ENCODE results near the gene ARID1B.

The ARID1B gene

GRCh38 chr6:157152556-157152955 is 375.4 kb downstream of the ARID1B start:
- no peak for DNase-seq (ENCODE audit: low read depth in 2 of 2)

GRCh38 chr6:157155804-157156203 is 378.6 kb downstream of the ARID1B start:
- DNase-seq (ENCODE audit: low read depth in 2 of 2): no peak

- no peak for DNase-seq (ENCODE audit: low read depth in 2 of 2)
Observed at GRCh38 chr6:157157258-157157657, 380.1 kb downstream of the ARID1B start.

- no peak for DNase-seq (ENCODE audit: low read depth in 2 of 2)
Observed at GRCh38 chr6:157158456-157158855, 381.3 kb downstream of the ARID1B start.

- no peak for DNase-seq (ENCODE audit: low read depth in 2 of 2)
Observed at GRCh38 chr6:157158897-157159296, 381.7 kb downstream of the ARID1B start.

GRCh38 chr6:157159348-157159747 is 382.2 kb downstream of the ARID1B start:
- DNase-seq (ENCODE audit: low read depth in 2 of 2): no peak

GRCh38 chr6:157161912-157162311 is 384.7 kb downstream of the ARID1B start:
- DNase-seq (ENCODE audit: low read depth in 2 of 2): no peak

DNA sequence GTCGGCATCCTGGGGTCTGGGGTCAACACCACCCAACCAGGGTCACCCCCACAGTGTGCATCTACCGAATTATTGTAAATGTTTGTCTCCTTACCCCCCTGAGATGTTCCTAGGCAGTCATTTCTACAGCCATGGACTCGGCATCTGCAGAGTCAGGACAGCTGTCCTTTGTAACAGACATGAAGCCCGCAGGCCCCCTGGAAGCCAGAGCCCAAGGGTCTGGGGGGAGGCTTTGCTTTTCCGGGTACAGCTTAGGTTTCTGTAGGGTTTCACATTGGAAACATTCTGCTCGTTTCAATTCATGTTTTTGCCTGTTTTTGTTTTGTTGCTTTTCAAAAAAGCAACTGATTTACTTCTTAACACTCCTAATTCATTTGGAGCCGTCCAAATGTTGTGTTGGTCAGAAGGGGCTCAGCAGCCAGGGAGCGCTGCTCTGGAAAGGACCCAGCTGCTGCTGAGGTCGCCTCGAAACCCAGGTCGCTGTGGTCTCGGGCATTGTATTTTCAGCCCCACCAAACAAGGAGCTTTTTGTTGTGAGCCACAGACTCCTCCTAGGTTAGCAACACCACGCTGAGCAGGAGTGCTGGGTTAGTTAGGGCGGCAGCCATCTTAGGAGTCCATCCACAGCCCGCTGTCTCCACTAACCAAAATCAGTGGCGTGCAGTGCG is 385.7 kb downstream of the ARID1B start:
- DNase-seq (ENCODE audit: low read depth in 2 of 2): no peak

DNA sequence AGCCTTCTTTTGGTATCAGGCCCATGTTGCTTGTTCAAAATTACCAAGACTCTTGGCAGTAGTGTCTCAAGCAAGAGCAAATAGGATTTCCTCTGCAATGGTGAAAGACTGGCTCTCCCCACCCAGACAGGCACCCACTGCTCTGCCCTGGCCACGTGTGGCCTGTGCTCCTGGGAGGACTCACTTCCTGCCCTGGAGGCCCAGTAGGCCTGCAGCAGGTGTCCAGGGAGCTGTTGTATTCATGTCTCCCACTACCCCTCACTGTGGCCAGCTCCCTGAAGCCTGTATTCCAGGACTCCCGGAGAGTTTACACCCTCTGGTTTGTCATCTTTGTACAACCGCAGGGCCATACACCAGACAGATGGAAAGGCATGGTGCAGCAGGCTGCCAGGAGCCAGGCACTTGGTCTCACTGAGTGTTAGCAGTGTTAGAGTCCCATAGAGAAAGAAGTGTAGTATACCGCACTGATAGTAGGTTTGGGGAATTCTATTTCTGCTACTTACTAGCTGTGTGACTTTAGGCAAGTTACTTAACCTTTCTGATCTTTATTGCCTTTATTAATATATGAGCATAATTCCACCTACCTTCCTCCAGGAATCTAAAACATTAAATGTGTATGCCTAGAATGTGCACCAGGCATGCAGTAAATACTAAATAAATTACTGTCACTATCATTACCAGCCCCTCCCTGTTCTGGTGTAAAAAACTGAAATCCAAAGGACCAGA is 386.4 kb downstream of the ARID1B start:
- no peak for DNase-seq (ENCODE audit: low read depth in 2 of 2)

DNA sequence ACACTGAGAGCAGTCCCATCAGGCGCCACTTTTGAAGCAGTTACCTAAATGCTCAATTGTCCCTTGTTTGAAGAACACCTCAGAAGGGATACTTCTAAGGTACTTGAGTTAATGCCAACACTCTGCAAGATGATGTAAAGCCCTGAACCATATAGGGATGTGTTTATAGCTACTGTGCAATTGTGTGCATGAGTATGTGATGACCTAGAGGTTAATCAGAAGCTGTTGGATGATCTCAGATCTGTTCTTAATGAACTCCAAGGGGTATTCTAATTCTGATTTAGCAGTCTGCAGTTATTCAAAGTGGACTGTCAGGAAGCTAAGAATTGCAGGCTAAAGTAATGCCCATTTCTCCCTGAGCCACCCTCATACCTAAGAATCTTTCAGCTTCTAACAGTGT is 387.8 kb downstream of the ARID1B start:
- no peak for DNase-seq (ENCODE audit: low read depth in 2 of 2)

- no peak for DNase-seq (ENCODE audit: low read depth in 2 of 2)
Observed at GRCh38 chr6:157166784-157167183, 389.6 kb downstream of the ARID1B start.

- no peak for DNase-seq (ENCODE audit: low read depth in 2 of 2)
Observed at GRCh38 chr6:157167837-157168236, 390.7 kb downstream of the ARID1B start.

DNA sequence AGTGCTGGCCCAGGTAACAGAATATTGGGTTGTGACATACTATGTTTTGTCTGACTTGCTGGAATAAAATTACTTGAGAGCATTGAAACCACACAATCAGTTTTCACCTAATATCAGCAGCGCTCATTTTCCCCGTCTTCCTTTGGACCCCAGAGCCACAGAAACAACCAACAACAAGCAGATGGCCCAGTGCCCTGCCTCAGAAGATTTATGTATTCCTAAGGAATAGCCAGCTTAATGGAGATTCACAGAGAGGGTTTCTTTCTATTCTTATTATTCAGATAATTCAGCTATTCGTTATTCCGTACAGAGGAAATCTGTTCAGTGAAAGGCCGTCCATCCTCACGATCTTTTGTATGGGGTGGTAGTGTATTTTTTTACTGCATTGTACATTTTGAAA is 391.3 kb downstream of the ARID1B start:
- no peak for DNase-seq (ENCODE audit: low read depth in 2 of 2)

GRCh38 chr6:157169226-157169625 is 392.0 kb downstream of the ARID1B start:
- no peak for DNase-seq (ENCODE audit: low read depth in 2 of 2)

DNA sequence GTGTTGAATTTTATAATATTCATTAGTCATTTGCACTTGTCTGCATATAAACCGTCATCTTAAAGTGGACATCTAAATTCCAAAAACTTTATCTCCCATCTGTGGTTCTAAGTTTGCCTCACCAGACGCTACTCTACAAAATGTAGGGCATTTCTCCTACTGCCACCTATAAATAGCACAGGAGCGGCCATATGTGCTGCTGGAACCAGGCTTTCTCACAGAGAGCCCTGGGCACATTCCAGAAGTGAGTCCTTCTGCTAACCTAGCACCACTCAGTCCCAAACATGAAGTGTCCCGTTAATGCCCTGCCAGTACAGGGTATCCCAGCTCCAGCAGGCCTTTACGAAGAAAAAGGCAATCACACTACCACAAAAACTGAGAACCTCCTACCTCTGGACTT is 392.5 kb downstream of the ARID1B start:
- DNase-seq (ENCODE audit: low read depth in 2 of 2): no peak

DNA sequence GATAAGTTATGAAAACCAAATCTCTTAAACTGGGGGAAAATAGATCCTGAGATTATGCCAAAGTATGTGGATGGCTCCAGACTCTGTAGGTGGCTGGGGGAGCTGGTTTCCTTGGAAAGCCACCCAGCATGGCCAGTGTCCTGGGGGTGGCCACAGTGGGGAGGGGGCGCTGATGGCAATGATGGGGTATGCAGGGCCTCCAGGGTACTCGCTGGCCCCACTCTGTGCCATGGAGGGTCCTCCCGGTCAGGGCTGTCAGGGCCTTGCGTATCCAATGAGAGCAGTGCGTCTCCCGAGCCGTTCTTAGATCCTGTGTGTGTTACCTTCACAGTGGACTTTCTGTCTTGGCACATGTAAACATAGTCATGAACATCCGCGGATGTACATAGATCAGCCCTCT is 393.4 kb downstream of the ARID1B start:
- no peak for DNase-seq (ENCODE audit: low read depth in 2 of 2)

DNA sequence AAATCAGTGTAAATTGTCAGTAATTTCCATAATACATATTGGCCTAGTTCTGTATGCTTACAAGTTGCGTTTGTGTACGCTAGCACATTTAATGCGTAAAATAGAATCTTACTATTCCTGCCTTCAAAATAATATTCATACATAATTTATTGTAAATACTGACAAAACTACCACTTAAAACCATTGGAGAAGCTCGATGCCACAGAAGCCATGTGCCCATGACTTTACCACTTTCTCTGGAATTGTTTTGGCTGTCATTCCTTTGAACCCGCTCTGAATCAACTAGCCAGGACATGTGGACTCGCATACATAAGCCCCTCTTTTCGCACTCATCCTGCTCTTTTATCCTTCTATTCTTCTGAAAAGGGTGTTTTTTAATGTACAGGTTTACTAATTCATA is 394.6 kb downstream of the ARID1B start:
- DNase-seq (ENCODE audit: low read depth in 2 of 2): no peak

GRCh38 chr6:157172231-157172701 is 395.1 kb downstream of the ARID1B start:
- DNase-seq (ENCODE audit: low read depth in 2 of 2): no peak

DNA sequence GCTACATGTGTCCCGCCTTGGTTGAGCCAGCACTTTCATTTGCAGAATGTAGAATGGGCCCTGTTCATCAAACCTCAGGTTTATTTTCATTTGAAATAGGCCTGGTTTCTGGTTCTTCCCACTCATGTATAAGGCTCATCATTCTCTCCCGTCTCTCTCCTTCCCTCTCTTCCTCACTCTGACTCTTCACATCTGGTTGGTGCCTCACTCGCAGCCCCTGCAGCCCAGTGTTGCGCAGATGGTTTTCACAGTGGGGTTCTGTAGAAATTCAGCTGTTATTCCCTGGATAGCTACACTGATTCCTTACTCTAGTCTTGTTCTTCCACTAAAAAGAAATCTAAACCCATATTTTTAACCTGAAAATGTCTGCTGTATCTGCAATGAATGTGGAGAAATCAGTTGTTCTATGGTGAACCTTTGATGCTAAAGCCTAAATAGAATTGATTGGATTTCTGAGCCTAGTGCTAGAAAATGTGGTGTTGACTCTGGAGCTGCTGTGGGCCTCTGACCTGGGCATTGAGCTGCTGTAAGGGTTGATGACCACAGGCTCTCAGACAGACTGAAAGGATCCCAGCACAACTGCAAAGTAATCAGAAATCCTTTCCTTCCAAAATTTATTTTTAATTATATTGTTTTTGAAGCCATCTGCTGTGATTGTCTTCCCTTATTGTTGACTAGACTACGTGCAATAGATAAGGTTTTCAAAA is 395.8 kb downstream of the ARID1B start:
- DNase-seq (ENCODE audit: low read depth in 2 of 2): no peak

DNA sequence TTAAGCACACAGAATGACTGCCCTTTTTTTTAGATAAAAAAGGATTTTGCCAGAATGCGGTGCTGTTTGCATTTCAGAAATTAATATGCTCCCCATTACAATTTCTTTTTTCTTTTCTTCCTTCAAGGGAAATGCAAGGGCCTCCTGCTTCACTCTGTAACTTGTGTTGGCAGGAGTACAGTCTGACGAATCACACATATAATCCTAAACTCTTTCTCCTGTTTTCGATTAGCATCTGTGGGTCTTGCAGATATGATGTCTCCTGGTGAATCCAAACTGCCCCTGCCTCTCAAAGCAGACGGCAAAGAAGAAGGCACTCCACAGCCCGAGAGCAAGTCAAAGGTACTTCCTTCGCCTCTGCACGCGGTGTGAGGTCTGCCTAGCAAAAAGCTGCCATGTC is 396.6 kb downstream of the ARID1B start:
- no peak for DNase-seq (ENCODE audit: low read depth in 2 of 2)

DNA sequence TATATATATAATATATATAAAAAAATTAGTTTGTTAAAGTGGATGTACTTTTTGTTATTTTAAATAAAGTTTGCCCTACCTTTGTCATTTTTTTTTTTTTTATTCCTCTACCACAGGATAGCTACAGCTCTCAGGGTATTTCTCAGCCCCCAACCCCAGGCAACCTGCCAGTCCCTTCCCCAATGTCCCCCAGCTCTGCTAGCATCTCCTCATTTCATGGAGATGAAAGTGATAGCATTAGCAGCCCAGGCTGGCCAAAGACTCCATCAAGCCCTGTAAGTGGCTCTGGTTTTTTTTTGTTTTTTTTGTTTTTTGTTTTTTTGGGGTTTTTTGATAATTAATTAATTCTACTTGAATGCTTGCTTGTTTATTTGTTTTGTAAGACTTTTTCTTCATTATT is 397.6 kb downstream of the ARID1B start:
- no peak for DNase-seq (ENCODE audit: low read depth in 2 of 2)

- no peak for DNase-seq (ENCODE audit: low read depth in 2 of 2)
Observed at GRCh38 chr6:157177731-157178336, 400.7 kb downstream of the ARID1B start.

All from stimulated activated CD4-positive, alpha-beta T cell treated with anti-CD3 and anti-CD28 coated beads, Interleukin-4, amount 100 ng/mL, for 48 hours (primary cell).